K562 (cell line): ENCODE results near the gene POLR3E. TPM values are rescaled to one million over a fixed set of nuclear protein-coding genes. Genes with fewer than 3 reads are reported as not detected.

Experiments
- ARID4B ChIP-seq: sonication (generic); formaldehyde crosslinking; IDR thresholded peaks from 2 replicates; pipeline ENCODE4 v1.8.0; 2022; ENCODE audit warnings: mild to moderate bottlenecking, missing genetic modification reagents
- ATF7 ChIP-seq: fragments of 450-650 bp; IDR thresholded peaks from 2 replicates; pipeline ENCODE4 v1.7.1; 2014; ENCODE audit warnings: mild to moderate bottlenecking, moderate library complexity
- BRF1 ChIP-seq: IDR thresholded peaks from 3 replicates; pipeline ENCODE4 v1.6.1; 2011; ENCODE audit warnings: borderline replicate concordance, mild to moderate bottlenecking; ENCODE audit not compliant: insufficient read length; ENCODE audit errors: extremely low read depth
- CHD4 ChIP-seq: fragments of 200-600 bp; sonication (generic); IDR thresholded peaks from 3 replicates; pipeline ENCODE4 v1.6.1; 2012; ENCODE audit warnings: low read depth, mild to moderate bottlenecking, mixed read lengths, low read length, inconsistent platforms; ENCODE audit not compliant: insufficient read depth, insufficient replicate concordance, poor library complexity, severe bottlenecking
- CTBP1 ChIP-seq: fragments of 450-650 bp; IDR thresholded peaks from 2 replicates; pipeline ENCODE4 v1.6.1; 2016; ENCODE audit warnings: borderline replicate concordance
- E2F5 ChIP-seq: sonication (generic); formaldehyde crosslinking; IDR thresholded peaks from 2 replicates; pipeline ENCODE4 v1.8.0; 2022; ENCODE audit warnings: mild to moderate bottlenecking, missing genetic modification reagents
- GATAD2A ChIP-seq: fragments of 450-650 bp; IDR thresholded peaks from 2 replicates; pipeline ENCODE4 v1.6.1; 2017
- HLTF ChIP-seq: fragments of 450-650 bp; IDR thresholded peaks from 2 replicates; pipeline ENCODE4 v1.6.1; 2016
- KHSRP ChIP-seq: fragments of 450-650 bp; IDR thresholded peaks from 2 replicates; pipeline ENCODE4 v1.6.1; 2017
- MAZ ChIP-seq, 2 experiments: fragments of 450-650 bp in 1 of 2; sonication (generic) in 1 of 2; formaldehyde crosslinking; IDR thresholded peaks in 1 of 2; conservative IDR thresholded peaks in 1 of 2; 2 replicates each; pipeline versions ENCODE4 v1.4.0 to v1.5.0; 2020; ENCODE audit warnings: mild to moderate bottlenecking in 1 of 2, missing genetic modification reagents in 1 of 2
- MCM3 ChIP-seq: fragments of 450-650 bp; IDR thresholded peaks from 2 replicates; pipeline ENCODE4 v1.6.1; 2016
- MITF ChIP-seq: IDR thresholded peaks from 2 replicates; pipeline ENCODE4 v1.6.1; 2014; ENCODE audit warnings: antibody characterized with exemption
- NFE2 ChIP-seq: IDR thresholded peaks from 2 replicates; pipeline ENCODE4 v1.6.1; 2014; ENCODE audit warnings: antibody characterized with exemption, low read depth
- PTRF ChIP-seq: fragments of 450-650 bp; IDR thresholded peaks from 2 replicates; pipeline ENCODE4 v1.6.1; 2016; ENCODE audit warnings: mild to moderate bottlenecking, missing genetic modification characterization, missing compliant biosample characterization
- SMARCB1 ChIP-seq: IDR thresholded peaks from 2 replicates; pipeline ENCODE4 v1.6.1; 2011; ENCODE audit warnings: improper control_type of control experiment, low read depth; ENCODE audit not compliant: insufficient read length
- TCFL5 ChIP-seq: fragments of 250-450 bp; sonication (Bioruptor Pico); conservative IDR thresholded peaks from 2 replicates; pipeline ENCODE4 v1.6.1; 2021; ENCODE audit warnings: mild to moderate bottlenecking, moderate library complexity, matching md5 sums
- ZNF133 ChIP-seq: fragments of 250-450 bp; sonication (Bioruptor Pico); IDR thresholded peaks from 2 replicates; pipeline ENCODE4 v1.4.0; 2020; ENCODE audit warnings: mild to moderate bottlenecking
- ZNF253 ChIP-seq: fragments of 250-450 bp; sonication (Bioruptor Pico); conservative IDR thresholded peaks from 2 replicates; pipeline ENCODE4 v1.6.1; 2021; ENCODE audit warnings: mild to moderate bottlenecking
- ZNF311 ChIP-seq: fragments of 250-450 bp; sonication (Bioruptor Pico); IDR thresholded peaks from 2 replicates; pipeline ENCODE4 v1.4.0; 2020; ENCODE audit warnings: mild to moderate bottlenecking, moderate library complexity
- ZNF57 ChIP-seq: fragments of 450-650 bp; formaldehyde crosslinking; IDR thresholded peaks from 2 replicates; pipeline ENCODE4 v1.4.0; 2020; ENCODE audit warnings: mild to moderate bottlenecking, moderate library complexity
- polyA plus RNA-seq, 8 experiments: library from polyadenylated mRNA; depleted of rRNA in 4 of 8; stranded (reverse) in 5 of 8; unstranded in 3 of 8; fragments of >200 nt; fragmentation: Nextera tagmentation in 2 of 8; fragmentation: Illumina TruSeq in 1 of 8; extraction: Ambion mirVana in 2 of 8; extraction: Trizol in 1 of 8; gene quantifications; 2 replicates each; pipeline versions ENCODE4 v1.2.1 to v1.2.3, GENCODE V29; 2011 to 2014; ENCODE audit warnings: inconsistent platforms in 1 of 8, missing spikeins in 1 of 8
- total RNA-seq, 7 experiments: library from RNA; depleted of rRNA in 6 of 7; stranded (reverse); fragments of >200 nt in 6 of 7; fragmentation: Illumina TruSeq in 2 of 7; extraction: Trizol in 2 of 7; gene quantifications; 2 replicates each; pipeline versions ENCODE4 v1.2.1 to v1.2.3, GENCODE V29; 2011 to 2021; ENCODE audit warnings: low replicate concordance in 1 of 7

POLR3E gene
- total and polyA plus RNA-seq, 9 of the 15 experiments (the other 6 are each of a cell fraction or from before 2014, with no cell fraction given): 17.7 to 151 (median 82.6) TPM

- TF ChIP-seq ARID4B (CRISPR knock-in tag): no peak
- no peak for TF ChIP-seq NFE2
- TF ChIP-seq BRF1: peak; percentile 65
- no peak for TF ChIP-seq MITF
- TF ChIP-seq MAZ (CRISPR knock-in tag; conservative IDR thresholded peaks at IDR 0.05 in 1 of 2, IDR thresholded peaks at IDR 0.05 in 1 of 2): no peak
- peak; percentile 77 for TF ChIP-seq CTBP1
- no peak for TF ChIP-seq ZNF311 (CRISPR knock-in tag)
- no peak for TF ChIP-seq MCM3
- no peak for TF ChIP-seq CHD4
- no peak for TF ChIP-seq ZNF253 (CRISPR knock-in tag)
- no peak for TF ChIP-seq HLTF
- TF ChIP-seq TCFL5 (CRISPR knock-in tag): 0 out of 2 replicates have a peak, but pooled peaks have one; percentile 8
- no peak for TF ChIP-seq ZNF133
- TF ChIP-seq PTRF: no peak
- 0 out of 2 replicates have a peak, but pooled peaks have one; percentile 76 for TF ChIP-seq KHSRP
- TF ChIP-seq SMARCB1: peak; percentile 57
- TF ChIP-seq GATAD2A: no peak
- no peak; the same call in 1 of the 2 replicates for TF ChIP-seq E2F5 (CRISPR knock-in tag)
- TF ChIP-seq ZNF57 (CRISPR knock-in tag): no peak
- peak; percentile 62; the same call in 1 of the 2 replicates for TF ChIP-seq ATF7
Measured at GRCh38 chr16:22297871-22298733, 893 bp downstream of the POLR3E start (continued).
